Skeletal muscle cell (primary cell): ENCODE data around the gene TENT5C.

Experiments
- DNase-seq: peaks from one replicate; pipeline ENCODE4 v3.0.0-alpha.2; 2010; ENCODE audit warnings: low read depth
- H3K4me3 ChIP-seq: 2 replicates; pipeline ENCODE4 v1.5.1; 2011; ENCODE audit warnings: low read depth, mild to moderate bottlenecking, control low read depth, low read length, moderate library complexity

Gene TENT5C

GRCh38 chr1:117646007-117646811 lies 40.4 kb downstream of the TENT5C start:
- DNase-seq, result no peak
- H3K4me3 ChIP-seq, result no peak overlapping the region

- no peak overlapping the region for H3K4me3 ChIP-seq
- DNase-seq, result no peak
Observed at GRCh38 chr1:117646956-117647355, 41.1 kb downstream of the TENT5C start.

DNA sequence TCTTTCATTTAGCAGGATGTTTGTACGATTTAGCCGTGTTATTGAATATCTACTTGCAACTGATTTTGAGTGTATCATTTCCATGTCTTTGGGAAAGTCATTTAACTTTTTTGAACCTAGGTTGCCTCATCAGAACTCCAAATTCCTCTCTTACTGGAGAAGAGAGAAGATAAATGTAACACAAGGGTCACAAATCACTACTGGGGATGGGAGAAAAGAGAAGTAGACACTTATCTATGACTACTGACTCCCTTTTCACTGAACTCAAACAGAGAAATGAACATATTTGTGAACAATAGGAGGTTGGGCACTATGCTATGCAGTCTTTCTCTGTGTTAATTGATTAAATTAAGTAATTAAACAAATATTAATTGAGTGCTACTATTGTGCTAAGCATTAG lies 42.2 kb downstream of the TENT5C start:
- H3K4me3 ChIP-seq, result no peak overlapping the region
- DNase-seq, result no peak

DNA sequence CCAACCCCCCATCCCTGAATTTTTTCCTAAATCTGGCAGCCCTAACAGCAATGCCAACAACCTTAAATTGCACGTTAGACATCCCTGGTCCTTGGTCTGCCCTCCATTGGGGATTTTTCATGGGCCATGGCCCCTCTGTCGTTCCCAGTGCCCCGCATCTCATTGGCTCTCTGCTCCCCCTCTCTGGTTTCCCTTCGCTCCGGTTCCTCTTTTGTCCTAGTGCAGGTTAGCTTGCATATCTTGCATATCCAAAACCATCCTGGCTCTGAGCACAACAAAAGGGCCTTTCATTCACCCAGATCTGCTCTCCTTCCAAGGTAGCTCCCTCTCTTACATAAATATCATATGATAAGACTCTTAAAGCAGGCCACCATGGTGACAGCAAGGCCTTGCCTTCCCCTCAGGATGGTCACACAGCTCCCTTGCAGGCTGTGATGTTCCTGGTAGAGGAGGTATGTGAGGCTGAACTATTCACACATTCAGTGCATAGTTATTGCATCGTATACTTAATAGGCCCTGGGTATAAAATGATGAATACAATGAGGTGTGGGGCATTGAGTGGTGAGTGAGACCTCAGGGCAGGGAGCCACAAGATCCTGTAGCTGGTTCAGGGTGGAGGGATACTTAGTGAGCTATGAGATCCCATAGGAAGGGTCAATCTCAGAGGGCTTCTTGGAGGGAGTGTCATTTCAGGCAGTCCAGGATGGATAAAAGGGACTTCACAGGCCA lies 45.2 kb downstream of the TENT5C start:
- DNase-seq, result no peak
- H3K4me3 ChIP-seq, result no peak overlapping the region

DNA sequence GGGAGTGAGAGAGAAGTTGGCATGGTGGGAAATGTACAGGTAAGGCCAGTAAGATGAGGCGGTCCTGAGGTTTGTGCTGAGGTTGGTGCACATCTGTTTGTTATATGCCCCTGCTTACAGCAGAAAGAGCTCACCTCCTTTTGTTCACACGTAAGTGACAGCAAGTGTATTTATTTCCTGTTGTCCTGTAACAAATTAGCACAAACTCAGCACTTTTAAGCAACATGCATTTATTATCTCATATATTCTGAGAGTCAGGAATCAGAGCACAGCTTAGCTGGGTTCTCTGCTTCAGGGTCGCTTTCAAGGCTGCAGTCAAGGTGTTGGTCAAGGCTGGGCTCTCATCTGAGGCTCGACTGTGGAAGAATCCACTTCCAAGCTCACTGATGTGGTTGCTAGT lies 45.8 kb downstream of the TENT5C start:
- H3K4me3 ChIP-seq, result no peak overlapping the region
- no peak for DNase-seq

GRCh38 chr1:117652421-117652820 lies 46.6 kb downstream of the TENT5C start:
- no peak overlapping the region for H3K4me3 ChIP-seq
- DNase-seq, result no peak

GRCh38 chr1:117653195-117653594 lies 47.3 kb downstream of the TENT5C start:
- DNase-seq, result no peak
- H3K4me3 ChIP-seq, result no peak overlapping the region

GRCh38 chr1:117653732-117654492 lies 48.1 kb downstream of the TENT5C start:
- DNase-seq, result no peak
- H3K4me3 ChIP-seq, result no peak overlapping the region

GRCh38 chr1:117654493-117655219 lies 48.8 kb downstream of the TENT5C start:
- no peak overlapping the region for H3K4me3 ChIP-seq
- DNase-seq, result no peak

DNA sequence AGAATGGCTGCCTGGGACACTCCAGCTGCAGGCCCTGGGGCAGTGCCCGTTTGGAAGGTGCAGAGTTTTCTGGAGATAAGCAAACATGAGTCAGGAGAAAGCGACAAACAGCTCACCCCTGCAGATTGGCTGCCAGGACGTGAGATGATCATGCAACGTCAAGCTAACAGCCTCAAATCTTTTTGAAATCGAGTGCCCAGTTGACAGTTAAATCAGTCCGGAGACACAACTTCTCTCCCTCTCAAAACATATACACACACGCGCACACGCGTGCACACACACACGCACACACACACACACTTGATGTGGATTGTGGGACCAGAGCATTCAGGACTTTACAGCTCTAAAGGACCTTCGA lies 49.4 kb downstream of the TENT5C start:
- no peak for DNase-seq
- H3K4me3 ChIP-seq, result no peak overlapping the region

DNA sequence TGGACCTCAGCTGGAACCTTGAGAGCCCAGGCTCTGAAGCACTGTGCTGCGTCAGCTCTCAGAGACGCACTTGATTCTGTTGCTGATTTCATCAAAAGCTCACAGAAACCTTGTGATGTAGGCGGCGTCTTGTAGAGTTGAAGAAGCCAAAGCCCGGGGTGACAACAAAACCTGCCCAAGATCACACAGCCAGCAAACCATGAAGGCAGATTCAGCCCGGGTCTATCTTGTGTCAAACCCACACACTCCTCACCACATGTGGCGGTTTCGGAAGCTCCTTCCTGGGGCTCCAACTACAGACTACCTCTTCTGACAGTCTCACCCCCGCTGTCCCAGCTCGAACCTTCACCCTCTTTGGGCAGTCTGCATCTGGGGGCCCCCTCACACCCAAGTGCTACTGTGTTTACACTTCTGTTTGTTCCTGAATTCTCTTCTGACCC lies 50.4 kb downstream of the TENT5C start:
- no peak overlapping the region for H3K4me3 ChIP-seq
- no peak for DNase-seq

GRCh38 chr1:117657031-117657430 lies 51.2 kb downstream of the TENT5C start:
- no peak overlapping the region for H3K4me3 ChIP-seq
- peak; percentile 50 for DNase-seq

DNA sequence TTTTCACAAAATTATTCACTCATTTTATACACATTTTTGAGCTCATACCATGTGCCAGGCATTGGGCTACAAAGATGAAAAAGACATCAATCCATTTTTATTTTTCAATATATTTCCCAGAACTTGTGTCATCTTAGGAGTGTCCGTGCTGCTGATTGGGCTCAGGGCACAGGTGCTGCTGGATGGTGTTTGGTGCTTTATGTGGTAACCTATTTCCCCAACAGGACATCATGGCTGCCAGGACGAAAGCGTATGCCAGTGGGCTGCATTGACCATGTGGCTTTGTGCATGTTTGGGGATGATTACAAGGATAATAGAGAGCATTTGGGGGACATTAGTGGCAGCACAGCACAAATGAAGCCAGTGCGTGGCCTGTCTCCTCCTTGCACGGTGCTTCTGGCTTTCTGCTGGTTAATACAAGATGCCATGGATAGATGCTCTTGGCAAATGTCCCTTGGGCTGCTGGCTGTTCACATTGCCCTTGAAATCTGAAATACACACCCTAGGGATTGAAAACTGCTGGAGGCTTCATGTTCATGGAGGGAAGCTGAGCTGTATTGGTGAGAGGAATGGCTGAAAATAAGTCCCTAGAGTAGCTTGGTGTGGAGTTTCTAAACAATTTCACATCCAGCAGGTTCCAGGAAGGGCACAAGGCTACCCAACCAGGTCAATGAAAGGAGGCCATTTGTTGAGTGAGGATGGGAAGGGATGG lies 52.3 kb downstream of the TENT5C start:
- H3K4me3 ChIP-seq, result no peak overlapping the region
- DNase-seq, result no peak

DNA sequence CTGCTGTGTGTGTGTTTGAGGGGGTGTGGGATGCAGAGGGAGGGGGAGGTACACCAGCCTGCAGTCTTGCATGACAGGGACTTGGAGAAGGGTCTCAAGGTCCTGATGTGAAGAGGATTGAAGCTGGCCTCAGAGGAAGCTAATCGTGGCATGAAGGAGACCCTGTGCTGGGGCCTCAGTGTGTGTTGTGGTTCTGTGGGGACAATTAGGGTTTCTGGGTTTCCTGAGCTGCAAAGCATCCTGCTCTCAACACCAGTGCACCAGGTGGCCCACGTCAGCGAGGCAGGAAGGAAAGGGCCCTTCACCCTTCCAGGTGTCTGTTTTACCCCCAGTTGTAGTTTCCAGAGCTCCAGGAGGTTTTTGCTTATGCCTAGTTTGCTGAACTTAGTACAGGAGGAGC lies 52.8 kb downstream of the TENT5C start:
- H3K4me3 ChIP-seq, result no peak overlapping the region
- no peak for DNase-seq

DNA sequence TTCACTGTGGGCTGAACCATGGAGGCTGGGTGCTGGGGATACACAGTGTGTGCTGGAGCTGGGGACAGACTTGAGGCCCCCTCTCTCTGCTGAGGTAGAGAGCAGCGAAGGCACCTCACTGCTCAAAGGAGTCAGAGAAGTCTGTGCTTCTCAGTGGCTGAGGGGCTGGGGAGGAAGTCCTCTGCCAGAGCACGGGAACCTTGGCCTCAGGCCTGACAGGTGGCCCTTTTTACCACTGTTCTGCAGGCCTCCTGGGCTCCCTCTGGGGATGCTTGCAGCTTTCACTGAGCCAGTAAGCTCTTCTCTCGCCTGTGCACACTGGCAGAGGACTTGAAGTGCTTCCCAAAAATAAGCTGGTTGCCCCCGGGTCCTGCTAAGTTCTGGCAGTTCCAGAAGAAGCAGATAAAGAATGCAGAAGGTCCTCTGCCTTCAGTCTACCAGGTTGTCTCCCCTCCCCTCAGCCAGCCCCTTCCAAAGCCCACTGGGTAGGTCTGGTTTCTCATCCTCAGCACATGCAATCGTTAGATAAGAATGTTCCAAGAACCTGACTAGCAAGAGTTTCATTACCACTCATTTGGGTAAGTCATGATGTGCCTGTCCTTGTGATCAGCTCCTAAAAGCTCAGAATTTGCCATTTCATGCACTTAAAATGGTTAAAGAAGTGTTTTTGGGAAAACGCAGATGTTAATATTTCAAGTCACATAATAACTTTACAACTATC lies 53.9 kb downstream of the TENT5C start:
- H3K4me3 ChIP-seq, result no peak overlapping the region
- no peak for DNase-seq

DNA sequence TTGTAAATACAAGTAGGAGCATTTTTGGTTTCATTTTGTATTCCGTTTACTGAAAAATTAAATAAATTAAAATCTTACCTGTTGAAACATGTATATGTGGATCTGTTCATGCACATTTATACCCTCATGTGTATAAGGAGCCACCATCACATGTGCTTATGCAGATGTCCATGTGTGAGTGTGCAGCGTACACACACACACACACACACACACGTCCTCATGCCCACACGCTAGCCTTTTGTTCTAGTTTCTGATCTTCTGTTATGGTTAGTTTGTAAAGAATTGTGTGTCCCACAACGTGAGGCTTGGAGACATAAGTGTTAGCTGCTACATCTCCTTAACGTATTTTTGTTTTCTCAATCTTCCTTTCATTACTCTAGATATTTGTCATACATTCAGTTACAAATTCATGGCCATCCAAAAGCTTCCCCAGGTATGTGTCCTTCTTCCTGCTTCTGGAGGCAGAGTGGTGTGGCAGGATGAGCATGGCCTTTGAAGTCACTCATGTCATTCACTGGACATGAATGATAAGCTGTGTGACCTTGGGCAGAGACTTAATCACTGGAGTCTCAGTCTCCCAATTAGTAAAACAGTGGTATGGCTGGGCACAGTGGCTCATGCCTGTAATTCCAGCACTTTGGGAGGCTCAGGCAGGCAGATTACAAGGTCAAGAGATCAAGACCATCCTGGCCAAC lies 54.6 kb downstream of the TENT5C start:
- no peak for DNase-seq
- H3K4me3 ChIP-seq, result no peak overlapping the region

DNA sequence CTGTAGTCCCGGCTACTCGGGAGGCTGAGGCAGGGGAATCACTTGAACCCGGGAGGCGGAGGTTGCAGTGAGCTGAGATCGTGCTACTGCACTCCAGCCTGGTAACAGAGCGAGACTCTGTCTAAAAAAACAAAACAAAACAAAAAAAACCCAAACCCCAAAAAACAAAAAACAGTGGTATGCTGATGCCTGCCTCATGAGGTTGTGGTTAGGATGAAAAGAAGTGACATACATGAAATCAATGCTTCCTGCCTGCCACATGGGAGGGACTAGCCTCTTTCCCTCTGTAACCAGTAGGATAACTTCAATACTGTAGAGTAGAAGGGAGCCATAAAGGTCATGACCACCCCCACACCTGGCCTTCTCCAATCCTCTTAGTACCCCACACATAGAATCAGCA lies 55.2 kb downstream of the TENT5C start:
- no peak overlapping the region for H3K4me3 ChIP-seq
- no peak for DNase-seq

DNA sequence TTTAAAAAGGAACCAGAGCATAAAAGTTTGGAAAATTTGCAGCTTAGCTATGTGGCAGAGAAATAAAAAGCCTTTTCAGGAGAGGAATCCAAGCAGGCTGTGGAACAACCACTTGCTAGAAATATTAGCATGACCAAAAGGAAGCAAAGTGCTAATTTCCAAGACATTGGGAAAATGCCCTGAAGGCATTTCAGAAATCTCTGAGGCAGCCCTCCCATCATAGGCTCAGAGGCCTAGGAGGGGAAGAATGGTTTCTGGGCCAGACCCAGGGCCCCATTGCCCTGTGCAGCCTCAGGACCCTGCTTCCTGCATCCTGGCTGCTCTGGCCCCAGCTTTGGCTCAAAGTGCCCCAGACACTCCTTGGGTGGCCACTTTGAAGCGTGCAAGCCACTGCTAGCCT lies 56.8 kb downstream of the TENT5C start:
- DNase-seq, result no peak
- no peak overlapping the region for H3K4me3 ChIP-seq
